ENCODE data around the gene RPIA. TPM values are rescaled to one million over a fixed set of nuclear protein-coding genes. Genes with fewer than 3 reads are reported as not detected.
"Not testable (repeated sequence)": the region's sequence is repeated elsewhere in the genome, so short reads cannot be mapped to it uniquely, and the experiment has no call there.

The RPIA gene
- total RNA-seq, 1 donor from 2014 or later, result 13.3 TPM

GRCh38 chr2:88754585-88755320, 63.3 kb downstream of the RPIA start:
- Histone ChIP-seq H3K4me3 (ENCODE audit: insufficient read depth, low read depth, low read length) (no peak overlapping the region), H4K20me1 (ENCODE audit: insufficient read depth, low read length) (no peaks in the 10 kb centered on the region), H2AFZ (ENCODE audit: low read depth, low read length) (no peak overlapping the region), H3K27ac (ENCODE audit: low read depth, low read length) (no peak overlapping the region), H3K36me3 (ENCODE audit: insufficient read depth, low read length) (peaks cover 4% of the 10 kb centered on the region), H3K4me2 (ENCODE audit: low read length) (no peak overlapping the region), H3K27me3 (ENCODE audit: insufficient read depth, low read length) (no peaks in the 10 kb centered on the region), H3K9ac (ENCODE audit: low read length) (no peak overlapping the region), H3K4me1 (ENCODE audit: insufficient read depth, low read length) (no peaks in the 10 kb centered on the region), H3K79me2 (ENCODE audit: insufficient read depth, low read length) (no peaks in the 10 kb centered on the region), H3K9me3 (ENCODE audit: insufficient read depth, low read depth, low read length) (no peaks in the 10 kb centered on the region)
- H3K27me3 Mint-ChIP-seq (ENCODE audit: low read depth, unreplicated experiment), result no peaks in the 10 kb centered on the region
- no peak overlapping the region for H3K27ac Mint-ChIP-seq (ENCODE audit: unreplicated experiment)
- DNase-seq (ENCODE audit: low read depth), result no peak
- peaks cover 17% of the 10 kb centered on the region for H3K36me3 Mint-ChIP-seq (ENCODE audit: low read depth, unreplicated experiment)
- peaks cover 10% of the 10 kb centered on the region for H3K9me3 Mint-ChIP-seq (ENCODE audit: unreplicated experiment)
- FAIRE-seq, result no peak
- no peak overlapping the region for H3K4me3 Mint-ChIP-seq (ENCODE audit: unreplicated experiment)
- peaks cover 8% of the 10 kb centered on the region for H3K4me1 Mint-ChIP-seq (ENCODE audit: low read depth, unreplicated experiment)
- TF ChIP-seq EZH2 (IDR thresholded peaks at IDR 0.05; ENCODE audit: insufficient read depth, low read length) (no peak), CTCF (IDR thresholded peaks at IDR 0.05; ENCODE audit: insufficient read depth, low read depth, low read length) (no peak)

GRCh38 chr2:88755836-88756235, 64.4 kb downstream of the RPIA start:
- no peak overlapping the region for H2AFZ ChIP-seq (ENCODE audit: low read depth, low read length)
- H3K27ac ChIP-seq (ENCODE audit: low read depth, low read length), result no peak overlapping the region
- H4K20me1 ChIP-seq (ENCODE audit: insufficient read depth, low read length), result no peaks in the 10 kb centered on the region
- no peak for TF ChIP-seq CTCF (IDR thresholded peaks at IDR 0.05; ENCODE audit: insufficient read depth, low read depth, low read length)
- no peak for TF ChIP-seq EZH2 (IDR thresholded peaks at IDR 0.05; ENCODE audit: insufficient read depth, low read length)
- H3K27ac Mint-ChIP-seq (ENCODE audit: unreplicated experiment), result no peak overlapping the region
- H3K4me2 ChIP-seq (ENCODE audit: low read length), result no peak overlapping the region
- no peaks in the 10 kb centered on the region for H3K27me3 Mint-ChIP-seq (ENCODE audit: low read depth, unreplicated experiment)
- H3K9me3 Mint-ChIP-seq (ENCODE audit: unreplicated experiment), result peaks cover 13% of the 10 kb centered on the region
- no peak overlapping the region for H3K4me3 ChIP-seq (ENCODE audit: insufficient read depth, low read depth, low read length)
- H3K4me3 Mint-ChIP-seq (ENCODE audit: unreplicated experiment), result no peak overlapping the region
- H3K9ac ChIP-seq (ENCODE audit: low read length), result no peak overlapping the region
- no peaks in the 10 kb centered on the region for H3K4me1 ChIP-seq (ENCODE audit: insufficient read depth, low read length)
- DNase-seq (ENCODE audit: low read depth), result no peak
- no peak for FAIRE-seq
- H3K79me2 ChIP-seq (ENCODE audit: insufficient read depth, low read length), result no peaks in the 10 kb centered on the region
- H3K36me3 Mint-ChIP-seq (ENCODE audit: low read depth, unreplicated experiment), result peaks cover 18% of the 10 kb centered on the region
- peaks cover 8% of the 10 kb centered on the region for H3K4me1 Mint-ChIP-seq (ENCODE audit: low read depth, unreplicated experiment)
- peaks cover 4% of the 10 kb centered on the region for H3K36me3 ChIP-seq (ENCODE audit: insufficient read depth, low read length)
- no peaks in the 10 kb centered on the region for H3K9me3 ChIP-seq (ENCODE audit: insufficient read depth, low read depth, low read length)
- H3K27me3 ChIP-seq (ENCODE audit: insufficient read depth, low read length), result no peaks in the 10 kb centered on the region

- Histone ChIP-seq H3K27me3 (ENCODE audit: insufficient read depth, low read length) (no peaks in the 10 kb centered on the region), H3K4me2 (ENCODE audit: low read length) (no peak overlapping the region), H4K20me1 (ENCODE audit: insufficient read depth, low read length) (no peaks in the 10 kb centered on the region), H3K27ac (ENCODE audit: low read depth, low read length) (no peak overlapping the region), H3K79me2 (ENCODE audit: insufficient read depth, low read length) (no peaks in the 10 kb centered on the region), H3K9ac (ENCODE audit: low read length) (no peak overlapping the region), H3K36me3 (ENCODE audit: insufficient read depth, low read length) (no peaks in the 10 kb centered on the region), H3K4me1 (ENCODE audit: insufficient read depth, low read length) (no peaks in the 10 kb centered on the region), H2AFZ (ENCODE audit: low read depth, low read length) (no peak overlapping the region), H3K9me3 (ENCODE audit: insufficient read depth, low read depth, low read length) (no peaks in the 10 kb centered on the region), H3K4me3 (ENCODE audit: insufficient read depth, low read depth, low read length) (no peak overlapping the region)
- Mint-ChIP-seq H3K27me3 (ENCODE audit: low read depth, unreplicated experiment) (no peaks in the 10 kb centered on the region), H3K4me3 (ENCODE audit: unreplicated experiment) (no peak overlapping the region), H3K27ac (ENCODE audit: unreplicated experiment) (no peak overlapping the region), H3K36me3 (ENCODE audit: low read depth, unreplicated experiment) (peaks cover 18% of the 10 kb centered on the region), H3K4me1 (ENCODE audit: low read depth, unreplicated experiment) (peaks cover 8% of the 10 kb centered on the region), H3K9me3 (ENCODE audit: unreplicated experiment) (peaks cover 13% of the 10 kb centered on the region)
- no peak for TF ChIP-seq EZH2 (IDR thresholded peaks at IDR 0.05; ENCODE audit: insufficient read depth, low read length)
- no peak for TF ChIP-seq CTCF (IDR thresholded peaks at IDR 0.05; ENCODE audit: insufficient read depth, low read depth, low read length)
- DNase-seq (ENCODE audit: low read depth) (no peak), FAIRE-seq (no peak)
Measured at GRCh38 chr2:88757025-88757424, 65.6 kb downstream of the RPIA start.

- H3K79me2 ChIP-seq (ENCODE audit: insufficient read depth, low read length); H3K4me2 ChIP-seq (ENCODE audit: low read length); H3K9me3 ChIP-seq (ENCODE audit: insufficient read depth, low read depth, low read length); H3K4me3 ChIP-seq (ENCODE audit: insufficient read depth, low read depth, low read length); H3K27me3 ChIP-seq (ENCODE audit: insufficient read depth, low read length); H4K20me1 ChIP-seq (ENCODE audit: insufficient read depth, low read length); H3K4me1 Mint-ChIP-seq (ENCODE audit: low read depth, unreplicated experiment); H3K27me3 Mint-ChIP-seq (ENCODE audit: low read depth, unreplicated experiment); H3K36me3 ChIP-seq (ENCODE audit: insufficient read depth, low read length); H3K9ac ChIP-seq (ENCODE audit: low read length); FAIRE-seq; H3K27ac ChIP-seq (ENCODE audit: low read depth, low read length); H3K4me3 Mint-ChIP-seq (ENCODE audit: unreplicated experiment); H2AFZ ChIP-seq (ENCODE audit: low read depth, low read length); H3K27ac Mint-ChIP-seq (ENCODE audit: unreplicated experiment); DNase-seq (ENCODE audit: low read depth); H3K4me1 ChIP-seq (ENCODE audit: insufficient read depth, low read length): not testable (repeated sequence)
- Mint-ChIP-seq H3K36me3 (ENCODE audit: low read depth, unreplicated experiment) (peaks cover 21% of the 10 kb centered on the region), H3K9me3 (ENCODE audit: unreplicated experiment) (peaks cover 13% of the 10 kb centered on the region)
Measured at GRCh38 chr2:88758702-88759101, 67.2 kb downstream of the RPIA start.
